DND-41 (cell line): ENCODE results near the gene RIPK4.
A peak's percentile ranks its signal among the peaks of the same experiment; 100 is the strongest.

ENCODE experiments used
- ATAC-seq: fragments of 200-7000 bp; cut with Tn5 transposase; 3 replicates; pipeline ENCODE4 v1.9.1; 2021; ENCODE audit warnings: low read depth; ENCODE audit not compliant: insufficient read depth
- DNase-seq: peaks from one replicate; pipeline ENCODE4 v3.0.0-alpha.2; 2020
- H2AFZ ChIP-seq: 2 replicates; pipeline ENCODE4 v1.6.0; 2012; ENCODE audit warnings: low read depth, low read length
- H3K27ac ChIP-seq: 2 replicates; pipeline ENCODE4 v1.5.1; 2012; ENCODE audit warnings: low read length, inconsistent platforms
- H3K27me3 ChIP-seq: fragments of 200-600 bp; sonication (generic); 2 replicates; pipeline ENCODE4 v1.6.0; 2012; ENCODE audit warnings: low read length, mild to moderate bottlenecking, inconsistent platforms; ENCODE audit not compliant: insufficient read depth, poor library complexity
- H3K36me3 ChIP-seq: 2 replicates; pipeline ENCODE4 v1.5.1; 2012; ENCODE audit warnings: low read length, inconsistent platforms; ENCODE audit not compliant: insufficient read depth
- H3K4me1 ChIP-seq: 2 replicates; pipeline ENCODE4 v1.5.1; 2012; ENCODE audit warnings: mild to moderate bottlenecking, low read length; ENCODE audit not compliant: insufficient read depth
- H3K4me2 ChIP-seq: 2 replicates; pipeline ENCODE4 v1.6.0; 2012; ENCODE audit warnings: mild to moderate bottlenecking, moderate library complexity, low read length, inconsistent platforms; ENCODE audit not compliant: insufficient read depth
- H3K4me3 ChIP-seq, 2 experiments: fragments of 200-600 bp in 1 of 2; shearing (Covaris generic) in 1 of 2; 2 replicates each; pipeline ENCODE4 v1.5.1; 2012 to 2016; ENCODE audit warnings: inconsistent platforms in 2 of 2, low read length in 2 of 2, mild to moderate bottlenecking in 2 of 2, low read depth in 1 of 2, moderate library complexity in 1 of 2
- H3K79me2 ChIP-seq: 2 replicates; pipeline ENCODE4 v1.6.0; 2012; ENCODE audit warnings: low read length, inconsistent platforms; ENCODE audit not compliant: insufficient read depth
- H3K9ac ChIP-seq: 2 replicates; pipeline ENCODE4 v1.6.0; 2012; ENCODE audit warnings: low read depth, mild to moderate bottlenecking, inconsistent platforms, low read length, moderate library complexity
- H3K9me3 ChIP-seq: 2 replicates; pipeline ENCODE4 v1.5.1; 2012; ENCODE audit warnings: low read length, moderate library complexity, mild to moderate bottlenecking, inconsistent platforms; ENCODE audit not compliant: insufficient read depth, severe bottlenecking
- H4K20me1 ChIP-seq: 2 replicates; pipeline ENCODE4 v1.6.0; 2012; ENCODE audit warnings: low read length; ENCODE audit not compliant: insufficient read depth
- CTCF ChIP-seq: IDR thresholded peaks from 2 replicates; pipeline ENCODE4 v1.5.1; 2012; ENCODE audit warnings: borderline replicate concordance, low read length, moderate library complexity, mild to moderate bottlenecking; ENCODE audit not compliant: poor library complexity, severe bottlenecking; ENCODE audit errors: extremely low read depth
- EZH2 ChIP-seq: IDR thresholded peaks from 3 replicates; pipeline ENCODE4 v1.6.1; 2012; ENCODE audit warnings: borderline replicate concordance, low read depth, mild to moderate bottlenecking, moderate library complexity, low read length, inconsistent platforms; ENCODE audit not compliant: severe bottlenecking

The RIPK4 gene

GRCh38 chr21:41763398-41763931 lies 3.4 kb downstream of the RIPK4 start:
- Histone ChIP-seq H3K36me3 (no peaks in the 10 kb centered on the region), H4K20me1 (no peaks in the 10 kb centered on the region), H3K4me1 (peaks cover 92% of the 10 kb centered on the region), H3K4me2 (peak overlapping the region; percentile 53), H3K9me3 (no peaks in the 10 kb centered on the region), H3K9ac (peak overlapping the region; percentile 63), H3K27me3 (no peaks in the 10 kb centered on the region), H2AFZ (no peak overlapping the region; the same call in 1 of the 2 replicates), H3K79me2 (peaks cover 24% of the 10 kb centered on the region), H3K27ac (peak overlapping the region; percentile 96), H3K4me3 (no peak overlapping the region; a peak in 1 of 4 replicates)
- TF ChIP-seq EZH2 = no peak
- no peak for DNase-seq
- no peak for ATAC-seq

GRCh38 chr21:41762753-41763152 lies 4.1 kb downstream of the RIPK4 start:
- H3K27ac ChIP-seq = peak overlapping the region; percentile 96
- no peak overlapping the region for H3K4me2 ChIP-seq
- no peak overlapping the region for H2AFZ ChIP-seq
- H3K79me2 ChIP-seq = peaks cover 24% of the 10 kb centered on the region
- ATAC-seq = no peak
- no peaks in the 10 kb centered on the region for H3K36me3 ChIP-seq
- no peak overlapping the region for H3K4me3 ChIP-seq
- DNase-seq = no peak
- H3K27me3 ChIP-seq = no peaks in the 10 kb centered on the region
- H3K9ac ChIP-seq = no peak overlapping the region; the same call in 1 of the 2 replicates
- no peaks in the 10 kb centered on the region for H3K9me3 ChIP-seq
- peaks cover 90% of the 10 kb centered on the region for H3K4me1 ChIP-seq
- TF ChIP-seq EZH2 = no peak
- TF ChIP-seq CTCF = no peak
- no peaks in the 10 kb centered on the region for H4K20me1 ChIP-seq

GRCh38 chr21:41761934-41762635 lies 4.8 kb downstream of the RIPK4 start:
- Histone ChIP-seq H3K4me2 (no peak overlapping the region; the same call in 1 of the 2 replicates), H3K4me3 (no peak overlapping the region), H3K27ac (peak overlapping the region; percentile 96), H3K27me3 (no peaks in the 10 kb centered on the region), H3K9ac (peak overlapping the region; percentile 25; the same call in 1 of the 2 replicates), H3K9me3 (no peaks in the 10 kb centered on the region), H3K36me3 (no peaks in the 10 kb centered on the region), H3K4me1 (peaks cover 88% of the 10 kb centered on the region), H3K79me2 (peaks cover 24% of the 10 kb centered on the region), H4K20me1 (no peaks in the 10 kb centered on the region), H2AFZ (no peak overlapping the region)
- no peak for DNase-seq
- TF ChIP-seq EZH2 (no peak), CTCF (no peak)
- no peak for ATAC-seq

- H3K36me3 ChIP-seq = peaks cover 4% of the 10 kb centered on the region; the same call in 1 of the 2 replicates
- no peak for DNase-seq
These were observed 5.5 kb downstream of the RIPK4 start for GRCh38 chr21:41761211-41761933.

More at GRCh38 chr21:41761211-41761933, 5.5 kb downstream of the RIPK4 start:
- no peaks in the 10 kb centered on the region for H4K20me1 ChIP-seq
- no peak overlapping the region for H3K4me2 ChIP-seq
- peaks cover 24% of the 10 kb centered on the region for H3K79me2 ChIP-seq
- ATAC-seq = no peak
- H2AFZ ChIP-seq = no peak overlapping the region
- H3K9me3 ChIP-seq = no peaks in the 10 kb centered on the region
- TF ChIP-seq EZH2 = no peak
- TF ChIP-seq CTCF = no peak
- peaks cover 88% of the 10 kb centered on the region for H3K4me1 ChIP-seq
- H3K27ac ChIP-seq = peak overlapping the region; percentile 96
- no peak overlapping the region for H3K4me3 ChIP-seq
- no peaks in the 10 kb centered on the region for H3K27me3 ChIP-seq
- no peak overlapping the region for H3K9ac ChIP-seq
